ENCODE data around the gene MPP2.

MPP2 gene

GRCh38 chr17:43892647-43892952 lies 14.7 kb downstream of the MPP2 start:
- DNase-seq (ENCODE audit: low read depth): no peak
- H3K4me3 ChIP-seq (ENCODE audit: low read depth, low read length): no peak overlapping the region
- no peak for TF ChIP-seq CTCF (IDR thresholded peaks at IDR 0.05; ENCODE audit: control insufficient read depth, extremely low read depth, insufficient read depth)

DNA sequence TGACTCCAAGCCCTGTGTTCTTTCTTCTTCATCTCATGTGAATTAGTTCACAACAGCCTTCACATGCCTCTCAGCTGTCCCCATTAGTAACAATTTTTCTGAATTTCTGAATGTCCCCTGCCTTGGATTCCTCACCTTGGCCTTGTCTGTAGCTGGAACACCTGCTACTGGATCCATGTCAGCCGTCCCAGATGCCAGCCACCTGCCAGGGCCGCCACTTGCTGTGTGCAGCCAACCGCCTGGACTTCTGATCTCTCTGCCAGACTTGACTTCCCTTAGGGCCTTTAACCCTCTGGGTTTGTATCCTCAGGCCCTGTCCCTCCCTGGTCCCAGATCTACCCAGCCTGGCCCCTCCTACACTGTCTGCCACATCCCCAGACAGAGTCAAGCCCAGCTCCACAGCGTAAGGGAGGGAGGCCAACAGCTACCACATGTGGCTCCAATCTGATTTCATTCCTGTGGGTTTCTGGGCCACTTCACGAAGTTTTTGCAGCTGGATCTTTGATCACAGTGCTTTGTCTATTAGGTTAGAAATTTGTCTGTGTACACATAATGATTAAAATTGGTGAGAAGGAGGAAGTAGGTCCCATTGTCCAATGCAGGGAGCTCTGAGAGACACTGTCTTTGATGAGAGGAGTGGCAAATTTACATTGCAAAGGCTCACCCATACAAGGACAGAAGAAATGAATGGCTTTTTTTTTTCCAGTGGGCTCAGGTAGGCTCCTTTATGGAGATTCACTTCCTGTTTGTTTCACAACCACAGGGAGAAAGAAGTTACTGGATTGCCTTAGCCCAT lies 15.3 kb downstream of the MPP2 start:
- DNase-seq (ENCODE audit: low read depth): no peak
- H3K4me3 ChIP-seq (ENCODE audit: low read depth, low read length): no peak overlapping the region
- no peak for TF ChIP-seq CTCF (IDR thresholded peaks at IDR 0.05; ENCODE audit: control insufficient read depth, extremely low read depth, insufficient read depth)

- no peak for TF ChIP-seq CTCF (IDR thresholded peaks at IDR 0.05; ENCODE audit: control insufficient read depth, extremely low read depth, insufficient read depth)
- DNase-seq (ENCODE audit: low read depth): no peak
- no peak overlapping the region for H3K4me3 ChIP-seq (ENCODE audit: low read depth, low read length)
Measured at GRCh38 chr17:43890240-43890639, 17.1 kb downstream of the MPP2 start.

GRCh38 chr17:43888548-43888947 lies 18.8 kb downstream of the MPP2 start:
- no peak overlapping the region for H3K4me3 ChIP-seq (ENCODE audit: low read depth, low read length)
- no peak for TF ChIP-seq CTCF (IDR thresholded peaks at IDR 0.05; ENCODE audit: control insufficient read depth, extremely low read depth, insufficient read depth)
- DNase-seq (ENCODE audit: low read depth): no peak

DNA sequence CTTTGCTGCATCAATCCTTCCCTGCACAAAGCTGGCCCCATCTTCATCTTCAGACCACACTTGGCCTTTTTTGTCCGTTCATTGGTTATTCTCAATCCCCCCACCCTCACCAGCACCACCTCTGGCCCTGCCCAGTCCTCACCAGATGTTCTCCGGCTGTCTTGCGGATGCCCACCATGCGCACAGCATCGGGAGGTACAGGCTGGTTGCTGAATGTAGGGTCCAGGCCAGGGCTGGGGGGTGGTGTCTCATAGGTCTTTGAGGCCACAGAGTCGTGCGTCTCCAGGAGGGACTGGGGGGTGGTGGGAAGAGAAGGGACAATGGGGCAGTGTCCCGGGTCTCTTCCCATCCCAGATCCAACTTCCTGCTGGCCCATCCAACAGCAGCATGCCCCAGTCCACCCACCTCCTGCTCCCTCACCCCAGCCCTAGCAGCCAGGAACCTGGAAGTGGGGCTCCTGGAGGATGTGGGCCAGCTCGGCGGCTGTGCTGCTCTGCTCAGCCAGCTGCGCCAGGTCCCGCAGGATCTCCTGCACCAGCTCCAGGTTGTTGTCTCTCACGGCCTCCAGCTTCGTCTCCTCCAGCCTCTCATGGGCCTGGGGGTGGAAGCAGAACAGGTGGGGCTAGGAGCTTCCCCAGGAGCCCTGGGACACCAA lies 24.4 kb downstream of the MPP2 start:
- H3K4me3 ChIP-seq (ENCODE audit: low read depth, low read length): no peak overlapping the region
- TF ChIP-seq CTCF (IDR thresholded peaks at IDR 0.05; ENCODE audit: control insufficient read depth, extremely low read depth, insufficient read depth): no peak
- no peak for DNase-seq (ENCODE audit: low read depth)

DNA sequence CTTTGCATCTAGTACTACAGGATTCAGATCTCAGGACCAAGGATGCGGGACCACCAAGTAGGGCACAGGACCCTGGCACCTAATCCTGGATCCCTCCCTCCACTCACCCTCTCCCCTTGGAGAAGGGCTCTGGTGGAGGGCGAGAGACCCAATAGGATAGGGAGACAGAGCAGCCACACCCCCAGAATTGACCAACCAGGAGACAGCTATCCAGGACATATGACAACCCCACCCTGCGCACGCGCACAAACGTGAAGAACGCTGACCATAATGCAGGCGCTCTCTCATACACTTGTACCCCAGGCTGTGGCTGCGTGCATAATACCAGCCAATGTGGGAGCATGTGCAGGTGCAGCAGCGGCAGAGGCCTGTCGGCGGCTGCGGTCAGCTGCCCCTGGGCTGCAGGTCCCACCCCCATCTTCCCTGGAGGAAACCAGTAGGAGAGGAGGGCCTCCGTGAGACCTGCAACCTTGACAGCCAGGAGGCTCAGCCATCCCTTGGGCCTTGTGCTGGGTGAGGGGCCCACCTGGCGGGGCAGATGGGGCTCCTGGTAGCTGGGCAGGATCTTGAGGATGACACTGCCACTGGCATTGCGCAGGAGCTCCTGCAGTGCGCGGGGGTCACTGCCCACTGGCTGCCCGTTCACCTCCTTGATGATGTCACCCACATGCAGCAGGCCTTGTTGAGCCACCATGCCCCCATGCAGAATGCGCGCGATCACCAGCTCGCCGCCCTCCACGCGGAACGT lies 25.4 kb downstream of the MPP2 start:
- H3K4me3 ChIP-seq (ENCODE audit: low read depth, low read length): no peak overlapping the region
- no peak for DNase-seq (ENCODE audit: low read depth)

More for the DNA sequence above, 25.4 kb downstream of the MPP2 start:
- TF ChIP-seq CTCF (IDR thresholded peaks at IDR 0.05; ENCODE audit: control insufficient read depth, extremely low read depth, insufficient read depth): no peak
